IMR-90 (cell line): ENCODE measurements around the gene SLC39A11. TPM values are rescaled to one million over a fixed set of nuclear protein-coding genes. Genes with fewer than 3 reads are reported as not detected.

Experiments used
- ATAC-seq: fragments of 200-7000 bp; cut with Tn5 transposase; 2 replicates; pipeline ENCODE4 v1.9.1; 2020; ENCODE audit warnings: low read depth, mild to moderate bottlenecking, moderate library complexity
- BruUV-seq: library from RNA; stranded (reverse); fragments of 400-500 nt; replicated peaks from 2 replicates; lab custom pipeline; 2021; lab: Mats Ljungman, UMichigan
- CTCF ChIA-PET: fragments of 300-600 bp; formaldehyde crosslinking; extraction: SDS; loops from one replicate; lab custom pipeline; 2021; ENCODE audit warnings: antibody characterized with exemption; lab: Yijun Ruan, JAX
- POLR2A ChIA-PET: fragments of 300-600 bp; sonication (Branson Sonifier 250); formaldehyde crosslinking; loops from one replicate; lab custom pipeline; 2022; ENCODE audit warnings: antibody characterized with exemption; ENCODE audit not compliant: unreplicated experiment; lab: Charles Lee
- DNase-seq: peaks from one replicate; pipeline ENCODE4 v3.0.0; 2013
- H2AFZ ChIP-seq: replicated peaks from 2 replicates; pipeline ENCODE3; 2013; ENCODE audit warnings: low read length, mild to moderate bottlenecking; ENCODE audit not compliant: poor library complexity
- H2AK5ac ChIP-seq: 2 replicates; pipeline ENCODE4 v1.6.1; 2013; ENCODE audit warnings: low read depth, low read length, inconsistent platforms
- H2AK9ac ChIP-seq: replicated peaks from 2 replicates; pipeline ENCODE3; 2013; ENCODE audit warnings: mild to moderate bottlenecking, low read depth, low read length, moderate library complexity; ENCODE audit not compliant: poor library complexity
- H2BK120ac ChIP-seq: 2 replicates; pipeline ENCODE4 v1.6.1; 2013; ENCODE audit warnings: low read depth, low read length, inconsistent platforms
- H2BK15ac ChIP-seq: 3 replicates; pipeline ENCODE4 v1.6.1; 2013; ENCODE audit warnings: low read depth, low read length, inconsistent platforms
- H2BK20ac ChIP-seq: 2 replicates; pipeline ENCODE4 v1.6.1; 2013; ENCODE audit warnings: low read depth, mild to moderate bottlenecking, inconsistent platforms, low read length, moderate library complexity
- H2BK5ac ChIP-seq: 2 replicates; pipeline ENCODE4 v1.6.1; 2013; ENCODE audit warnings: mild to moderate bottlenecking, low read depth, low read length, inconsistent platforms; ENCODE audit not compliant: poor library complexity, severe bottlenecking
- H3K14ac ChIP-seq: replicated peaks from 2 replicates; pipeline ENCODE4 v1.6.1; 2013; ENCODE audit warnings: low read depth, low read length, inconsistent platforms
- H3K18ac ChIP-seq: 2 replicates; pipeline ENCODE4 v1.6.1; 2013; ENCODE audit warnings: low read depth, low read length, control low read depth
- H3K23ac ChIP-seq: 2 replicates; pipeline ENCODE4 v1.6.1; 2013; ENCODE audit warnings: low read depth, low read length, inconsistent platforms
- H3K27ac ChIP-seq: 2 replicates; pipeline ENCODE4 v1.5.1; 2013; ENCODE audit warnings: mild to moderate bottlenecking, control low read depth, low read length; ENCODE audit not compliant: insufficient read depth
- H3K27me3 ChIP-seq: 2 replicates; pipeline ENCODE4 v1.6.1; 2013; ENCODE audit warnings: low read length; ENCODE audit not compliant: control insufficient read depth, insufficient read depth
- H3K36me3 ChIP-seq: 2 replicates; pipeline ENCODE4 v1.6.1; 2013; ENCODE audit warnings: low read length, mixed read lengths; ENCODE audit not compliant: control insufficient read depth, insufficient read depth
- H3K4ac ChIP-seq: 2 replicates; pipeline ENCODE4 v1.6.1; 2013; ENCODE audit warnings: low read depth, low read length, inconsistent platforms
- H3K4me1 ChIP-seq: 2 replicates; pipeline ENCODE4 v1.6.1; 2013; ENCODE audit warnings: low read length, mixed read lengths; ENCODE audit not compliant: control insufficient read depth, insufficient read depth
- H3K4me2 ChIP-seq: 2 replicates; pipeline ENCODE4 v1.6.1; 2013; ENCODE audit warnings: low read depth, mild to moderate bottlenecking, control low read depth, low read length, moderate library complexity
- H3K4me3 ChIP-seq: 2 replicates; pipeline ENCODE4 v1.5.1; 2013; ENCODE audit warnings: low read depth, mild to moderate bottlenecking, control low read depth, low read length, moderate library complexity; ENCODE audit not compliant: insufficient read depth
- H3K56ac ChIP-seq: 2 replicates; pipeline ENCODE4 v1.6.1; 2013; ENCODE audit warnings: low read length, inconsistent platforms; ENCODE audit not compliant: insufficient read depth; ENCODE audit errors: extremely low read depth
- H3K79me1 ChIP-seq, 2 experiments: 2 replicates each; pipeline ENCODE4 v1.6.1; 2013; ENCODE audit warnings: low read length in 2 of 2, inconsistent platforms in 1 of 2, low read depth in 1 of 2
- H3K9ac ChIP-seq: 2 replicates; pipeline ENCODE4 v1.6.1; 2013; ENCODE audit warnings: low read depth, low read length, control low read depth
- H3K9me1 ChIP-seq: 2 replicates; pipeline ENCODE4 v1.6.1; 2013; ENCODE audit warnings: low read length, inconsistent platforms; ENCODE audit not compliant: insufficient read depth
- H3K9me3 ChIP-seq: 2 replicates; pipeline ENCODE4 v1.6.1; 2013; ENCODE audit warnings: low read length; ENCODE audit not compliant: control insufficient read depth, insufficient read depth
- H4K20me1 ChIP-seq: 2 replicates; pipeline ENCODE4 v1.6.1; 2013; ENCODE audit warnings: low read length, inconsistent platforms; ENCODE audit not compliant: insufficient read depth
- H4K5ac ChIP-seq: 2 replicates; pipeline ENCODE4 v1.6.1; 2013; ENCODE audit warnings: mild to moderate bottlenecking, low read depth, low read length, control low read depth
- H4K8ac ChIP-seq, 2 experiments: 2 replicates each; pipeline ENCODE4 v1.6.1; 2013; ENCODE audit warnings: low read depth in 2 of 2, low read length in 2 of 2, control low read depth in 1 of 2, inconsistent platforms in 1 of 2
- H4K91ac ChIP-seq: 2 replicates; pipeline ENCODE4 v1.6.1; 2013; ENCODE audit warnings: low read depth, low read length, inconsistent platforms; ENCODE audit not compliant: insufficient read depth
- BHLHE40 ChIP-seq: fragments of 150-350 bp; IDR thresholded peaks from 2 replicates; pipeline ENCODE4 v1.6.1; 2016; ENCODE audit warnings: mild to moderate bottlenecking, low read depth, low read length
- CEBPB ChIP-seq: IDR thresholded peaks from 2 replicates; pipeline ENCODE4 v1.6.1; 2012; ENCODE audit warnings: low read depth, low read length, improper control_type of control experiment
- CHD1 ChIP-seq: IDR thresholded peaks from 2 replicates; pipeline ENCODE4 v1.6.1; 2012; ENCODE audit warnings: low read depth, low read length, improper control_type of control experiment
- FOS ChIP-seq: fragments of 150-350 bp; IDR thresholded peaks from 2 replicates; pipeline ENCODE4 v1.6.1; 2016; ENCODE audit warnings: low read depth, low read length
- MAFK ChIP-seq: IDR thresholded peaks from 2 replicates; pipeline ENCODE4 v1.6.1; 2012; ENCODE audit warnings: low read depth, low read length, improper control_type of control experiment
- MXI1 ChIP-seq: IDR thresholded peaks from 2 replicates; pipeline ENCODE4 v1.6.1; 2012; ENCODE audit warnings: low read depth, mild to moderate bottlenecking, low read length, moderate library complexity, borderline replicate concordance
- NFE2L2 ChIP-seq: fragments of 150-350 bp; IDR thresholded peaks from 2 replicates; pipeline ENCODE4 v1.6.1; 2016; ENCODE audit warnings: low read depth, mild to moderate bottlenecking, low read length
- POLR2A ChIP-seq: IDR thresholded peaks from 2 replicates; pipeline ENCODE4 v1.6.1; 2012; ENCODE audit warnings: mild to moderate bottlenecking, low read depth, low read length
- RAD21 ChIP-seq: IDR thresholded peaks from 2 replicates; pipeline ENCODE4 v1.6.1; 2012; ENCODE audit warnings: low read length, improper control_type of control experiment
- RCOR1 ChIP-seq: IDR thresholded peaks from 2 replicates; pipeline ENCODE4 v1.6.1; 2012; ENCODE audit warnings: mild to moderate bottlenecking, low read length, improper control_type of control experiment; ENCODE audit not compliant: insufficient replicate concordance
- RFX5 ChIP-seq: IDR thresholded peaks from 2 replicates; pipeline ENCODE4 v1.8.0; 2012; ENCODE audit warnings: low read depth, mild to moderate bottlenecking, low read length, moderate library complexity
- WGBS, 2 experiments: methylation state at CpG; one replicate each; pipeline versions ENCODE4 v1.1.5 to v1.1.7; 2013; ENCODE audit warnings: missing lambda C conversion rate in 2 of 2; ENCODE audit not compliant: insufficient read length in 1 of 2; ENCODE audit errors: extremely low coverage in 2 of 2; 5-methylcytosine and 5-hydroxymethylcytosine counted together
- dilution Hi-C: fragments of 300-500 bp; cut with HindIII; formaldehyde crosslinking; loops from one replicate; pipeline ENCODE4 v1.14.3; 2018; ENCODE audit warnings: low sequenced_read_pairs; ENCODE audit not compliant: unreplicated experiment
- in situ Hi-C: fragments of 300-500 bp; cut with MboI; formaldehyde crosslinking; loops from 3 replicates; pipeline ENCODE4 v1.14.3; 2019; ENCODE audit warnings: low sequenced_read_pairs, inconsistent platforms, mixed read lengths
- intact Hi-C: fragments of 100-400 bp; cut with micrococcal nuclease; formaldehyde crosslinking; loops from 2 replicates; pipeline ENCODE4 v1.10.0; 2022
- polyA plus RNA-seq, 3 experiments: library from polyadenylated mRNA; depleted of rRNA; stranded (reverse); fragments of >200 nt; gene quantifications; 2 replicates each; pipeline ENCODE4 v1.2.3, GENCODE V29; 2012; ENCODE audit warnings: low replicate concordance in 1 of 3
- total RNA-seq: library from RNA; depleted of rRNA; stranded (reverse); fragments of >200 nt; gene quantifications from 2 replicates; pipeline ENCODE4 v1.2.3, GENCODE V29; 2012
- TF ChIP-seq, protein P1 (sequence below): fragments of 150-350 bp; IDR thresholded peaks from 2 replicates; pipeline ENCODE4 v1.6.1; 2016; ENCODE audit warnings: low read depth, mild to moderate bottlenecking, low read length, moderate library complexity, borderline replicate concordance
- TF ChIP-seq, protein P2 (sequence below): fragments of 150-350 bp; IDR thresholded peaks from 2 replicates; pipeline ENCODE4 v1.6.1; 2017; ENCODE audit warnings: mild to moderate bottlenecking, antibody characterized with exemption, low read length, low read depth
- TF ChIP-seq, protein P3 (sequence below): conservative IDR thresholded peaks from 2 replicates; pipeline ENCODE4 v1.5.1; 2012; ENCODE audit warnings: mild to moderate bottlenecking, low read depth, low read length, improper control_type of control experiment

The SLC39A11 gene
- total and polyA plus RNA-seq, 2 of the 4 experiments (the other 2 are of a cell fraction) = 8.8 to 14.3 TPM

DNA sequence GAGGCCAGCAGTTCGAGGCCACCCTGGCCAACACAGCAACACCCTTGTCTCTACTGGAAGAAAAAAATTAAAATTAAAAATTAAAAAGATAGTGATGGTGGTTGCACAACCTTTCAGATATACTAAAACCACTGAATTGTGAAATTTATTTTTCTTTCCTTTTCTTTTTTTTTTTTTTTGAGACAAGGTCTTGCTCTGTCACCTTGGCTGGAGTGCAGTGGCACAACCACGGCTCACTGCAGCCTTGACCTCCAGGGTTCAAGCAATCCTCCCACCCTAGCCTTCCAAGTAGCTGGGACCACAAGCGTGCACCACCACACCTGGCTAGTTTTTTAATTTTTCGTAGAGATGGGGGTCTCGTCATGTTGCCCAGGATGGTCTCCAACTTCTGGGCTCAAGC lies 254.4 kb downstream of the SLC39A11 start:
- H4K8ac ChIP-seq = no peak overlapping the region
- no peak overlapping the region for H3K23ac ChIP-seq
- in situ Hi-C loops = no loop called here
- no peak overlapping the region for H3K4me3 ChIP-seq
- no peak overlapping the region for H2AFZ ChIP-seq
- no peak overlapping the region for H3K27ac ChIP-seq
- no peak overlapping the region for H3K14ac ChIP-seq
- no peak for TF ChIP-seq RCOR1
- TF ChIP-seq MXI1 = no peak
- no peak for TF ChIP-seq FOS
- no peak for TF ChIP-seq RAD21
- TF ChIP-seq, protein P1, sequence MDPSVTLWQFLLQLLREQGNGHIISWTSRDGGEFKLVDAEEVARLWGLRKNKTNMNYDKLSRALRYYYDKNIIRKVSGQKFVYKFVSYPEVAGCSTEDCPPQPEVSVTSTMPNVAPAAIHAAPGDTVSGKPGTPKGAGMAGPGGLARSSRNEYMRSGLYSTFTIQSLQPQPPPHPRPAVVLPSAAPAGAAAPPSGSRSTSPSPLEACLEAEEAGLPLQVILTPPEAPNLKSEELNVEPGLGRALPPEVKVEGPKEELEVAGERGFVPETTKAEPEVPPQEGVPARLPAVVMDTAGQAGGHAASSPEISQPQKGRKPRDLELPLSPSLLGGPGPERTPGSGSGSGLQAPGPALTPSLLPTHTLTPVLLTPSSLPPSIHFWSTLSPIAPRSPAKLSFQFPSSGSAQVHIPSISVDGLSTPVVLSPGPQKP = no peak
- TF ChIP-seq CEBPB = no peak
- TF ChIP-seq POLR2A = no peak
- TF ChIP-seq CHD1 = no peak
- TF ChIP-seq NFE2L2 = no peak
- TF ChIP-seq RFX5 = no peak
- TF ChIP-seq BHLHE40 = no peak
- TF ChIP-seq, protein P2, sequence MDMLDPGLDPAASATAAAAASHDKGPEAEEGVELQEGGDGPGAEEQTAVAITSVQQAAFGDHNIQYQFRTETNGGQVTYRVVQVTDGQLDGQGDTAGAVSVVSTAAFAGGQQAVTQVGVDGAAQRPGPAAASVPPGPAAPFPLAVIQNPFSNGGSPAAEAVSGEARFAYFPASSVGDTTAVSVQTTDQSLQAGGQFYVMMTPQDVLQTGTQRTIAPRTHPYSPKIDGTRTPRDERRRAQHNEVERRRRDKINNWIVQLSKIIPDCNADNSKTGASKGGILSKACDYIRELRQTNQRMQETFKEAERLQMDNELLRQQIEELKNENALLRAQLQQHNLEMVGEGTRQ = no peak
- TF ChIP-seq, protein P3, sequence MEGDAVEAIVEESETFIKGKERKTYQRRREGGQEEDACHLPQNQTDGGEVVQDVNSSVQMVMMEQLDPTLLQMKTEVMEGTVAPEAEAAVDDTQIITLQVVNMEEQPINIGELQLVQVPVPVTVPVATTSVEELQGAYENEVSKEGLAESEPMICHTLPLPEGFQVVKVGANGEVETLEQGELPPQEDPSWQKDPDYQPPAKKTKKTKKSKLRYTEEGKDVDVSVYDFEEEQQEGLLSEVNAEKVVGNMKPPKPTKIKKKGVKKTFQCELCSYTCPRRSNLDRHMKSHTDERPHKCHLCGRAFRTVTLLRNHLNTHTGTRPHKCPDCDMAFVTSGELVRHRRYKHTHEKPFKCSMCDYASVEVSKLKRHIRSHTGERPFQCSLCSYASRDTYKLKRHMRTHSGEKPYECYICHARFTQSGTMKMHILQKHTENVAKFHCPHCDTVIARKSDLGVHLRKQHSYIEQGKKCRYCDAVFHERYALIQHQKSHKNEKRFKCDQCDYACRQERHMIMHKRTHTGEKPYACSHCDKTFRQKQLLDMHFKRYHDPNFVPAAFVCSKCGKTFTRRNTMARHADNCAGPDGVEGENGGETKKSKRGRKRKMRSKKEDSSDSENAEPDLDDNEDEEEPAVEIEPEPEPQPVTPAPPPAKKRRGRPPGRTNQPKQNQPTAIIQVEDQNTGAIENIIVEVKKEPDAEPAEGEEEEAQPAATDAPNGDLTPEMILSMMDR = no peak
- TF ChIP-seq MAFK = no peak
- H3K9me1 ChIP-seq = no peaks in the 10 kb centered on the region
- H3K4ac ChIP-seq = no peak overlapping the region
- H3K9ac ChIP-seq = no peak overlapping the region
- H4K5ac ChIP-seq = no peak overlapping the region
- no peaks in the 10 kb centered on the region for H4K20me1 ChIP-seq
- H3K36me3 ChIP-seq = 0 out of 2 replicates have a peak, but pooled peaks cover 1% of the 10 kb centered on the region
- H4K91ac ChIP-seq = no peak overlapping the region
- H3K18ac ChIP-seq = no peak overlapping the region
- H3K4me1 ChIP-seq = no peaks in the 10 kb centered on the region
- intact Hi-C loops = loop anchor here (10.0 kb wide), 1 partner anchor 63 kb away; no protein-coding TSS in a partner anchor
- H2BK20ac ChIP-seq = no peak overlapping the region
- POLR2A ChIA-PET = no interaction called here
- no peak overlapping the region for H2AK5ac ChIP-seq
- H3K27me3 ChIP-seq = no peaks in the 10 kb centered on the region
- peaks cover 2% of the 10 kb centered on the region; the same call in 1 of the 2 replicates for H3K9me3 ChIP-seq
- H2BK15ac ChIP-seq = no peak overlapping the region
- H3K4me2 ChIP-seq = no peak overlapping the region
- no peak for DNase-seq
- no peak for ATAC-seq
- 100% methylated on average over 1 of the region's 5 CpGs; no CpG with 5 or more reads in 1 of the 2 experiments for WGBS, 2 experiments
- H2BK5ac ChIP-seq = no peak overlapping the region
- H2AK9ac ChIP-seq = no peak overlapping the region
- H3K56ac ChIP-seq = no peak overlapping the region
- no peak overlapping the region for H2BK120ac ChIP-seq
- CTCF ChIA-PET = no interaction called here
- no TSS peak for BruUV-seq
- H3K79me1 ChIP-seq = no peaks in the 10 kb centered on the region
- dilution Hi-C loops = no loop called here
